Fibroblast of skin of left quadriceps (primary cell): Measurements from ENCODE around the gene OR2A14.
"Not testable (repeated sequence)": the region's sequence is repeated elsewhere in the genome, so short reads cannot be mapped to it uniquely, and the experiment has no call there.

Experiments used
- DNase-seq, 2 experiments: peaks; one replicate each; pipeline ENCODE4 v3.0.0-alpha.2; 2013; ENCODE audit warnings: low read depth in 2 of 2

Gene OR2A14

GRCh38 chr7:144158861-144159260 lies 35.9 kb downstream of the OR2A14 start:
- no peak for DNase-seq

- no peak for DNase-seq
Observed at GRCh38 chr7:144164784-144165183, 41.8 kb downstream of the OR2A14 start.

GRCh38 chr7:144171594-144172350 lies 48.8 kb downstream of the OR2A14 start:
- DNase-seq = not testable (repeated sequence)

GRCh38 chr7:144174613-144175012 lies 51.6 kb downstream of the OR2A14 start:
- no peak for DNase-seq

GRCh38 chr7:144178380-144179164 lies 55.6 kb downstream of the OR2A14 start:
- not testable (repeated sequence) for DNase-seq

- DNase-seq = not testable (repeated sequence)
Observed at GRCh38 chr7:144179165-144179479, 56.1 kb downstream of the OR2A14 start.
